ENCODE results near the gene CAMKK2. TPM values are rescaled to one million over a fixed set of nuclear protein-coding genes. Genes with fewer than 3 reads are reported as not detected.
"Not testable (repeated sequence)": the region's sequence is repeated elsewhere in the genome, so short reads cannot be mapped to it uniquely, and the experiment has no call there.

Gene CAMKK2
- total RNA-seq, 1 experiment from 2014 or later: 9.1 TPM

DNA sequence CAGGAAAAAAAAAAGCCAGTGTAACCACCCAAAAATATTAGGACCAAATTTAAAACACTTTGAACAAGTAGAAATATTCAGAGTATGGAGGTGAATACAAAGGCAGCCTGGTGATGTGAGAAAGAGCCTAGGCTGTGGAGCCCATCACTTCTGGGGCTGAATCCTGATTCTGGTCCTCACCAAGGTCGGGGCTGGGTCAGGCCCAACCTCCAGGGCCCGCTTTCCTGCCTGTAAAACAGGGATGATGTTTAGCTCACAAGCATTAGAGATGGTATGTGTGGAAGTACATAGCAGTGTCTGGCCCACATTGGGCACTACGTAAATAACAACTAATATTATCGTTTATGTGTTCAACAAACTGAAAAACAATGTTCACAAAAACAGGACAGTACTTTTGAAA, 7.8 kb upstream of the CAMKK2 start:
- in situ Hi-C loops (cut with HindIII; ENCODE audit: low pct_unique_long_range_greater_than_20kb, low sequenced_read_pairs): no loop called here
- DNase-seq (ENCODE audit: low read depth, low spot score): no peak

- in situ Hi-C loops (cut with HindIII; ENCODE audit: low pct_unique_long_range_greater_than_20kb, low sequenced_read_pairs): no loop called here
- DNase-seq (ENCODE audit: low read depth, low spot score): no peak
Measured at GRCh38 chr12:121301876-121302275, 5.4 kb upstream of the CAMKK2 start.

GRCh38 chr12:121300083-121300819, 3.7 kb upstream of the CAMKK2 start:
- in situ Hi-C loops (cut with HindIII; ENCODE audit: low pct_unique_long_range_greater_than_20kb, low sequenced_read_pairs): no loop called here
- no peak for DNase-seq (ENCODE audit: low read depth, low spot score)

GRCh38 chr12:121299662-121300061, 3.2 kb upstream of the CAMKK2 start:
- in situ Hi-C loops (cut with HindIII; ENCODE audit: low pct_unique_long_range_greater_than_20kb, low sequenced_read_pairs): no loop called here
- DNase-seq (ENCODE audit: low read depth, low spot score): no peak

DNA sequence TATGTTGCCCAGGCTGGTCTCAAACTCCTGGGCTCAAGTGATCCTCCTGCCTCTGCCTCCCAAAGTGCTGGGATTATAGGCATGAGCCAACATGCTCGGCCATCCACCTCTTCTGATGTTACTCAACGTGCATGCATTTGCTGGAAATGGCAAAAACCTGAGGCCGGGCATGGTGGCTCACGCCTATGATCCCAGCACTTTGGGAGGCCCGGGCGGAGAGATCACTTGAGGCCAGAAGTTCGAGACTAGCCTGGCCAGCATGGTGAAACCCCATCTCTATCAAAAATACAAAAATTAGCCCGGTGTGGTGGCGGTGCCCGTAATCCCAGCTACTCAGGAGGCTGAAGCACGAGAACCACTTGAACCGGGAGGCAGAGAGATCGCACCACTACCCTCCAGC, 1.9 kb upstream of the CAMKK2 start:
- in situ Hi-C loops (cut with HindIII; ENCODE audit: low pct_unique_long_range_greater_than_20kb, low sequenced_read_pairs); DNase-seq (ENCODE audit: low read depth, low spot score): not testable (repeated sequence)

DNA sequence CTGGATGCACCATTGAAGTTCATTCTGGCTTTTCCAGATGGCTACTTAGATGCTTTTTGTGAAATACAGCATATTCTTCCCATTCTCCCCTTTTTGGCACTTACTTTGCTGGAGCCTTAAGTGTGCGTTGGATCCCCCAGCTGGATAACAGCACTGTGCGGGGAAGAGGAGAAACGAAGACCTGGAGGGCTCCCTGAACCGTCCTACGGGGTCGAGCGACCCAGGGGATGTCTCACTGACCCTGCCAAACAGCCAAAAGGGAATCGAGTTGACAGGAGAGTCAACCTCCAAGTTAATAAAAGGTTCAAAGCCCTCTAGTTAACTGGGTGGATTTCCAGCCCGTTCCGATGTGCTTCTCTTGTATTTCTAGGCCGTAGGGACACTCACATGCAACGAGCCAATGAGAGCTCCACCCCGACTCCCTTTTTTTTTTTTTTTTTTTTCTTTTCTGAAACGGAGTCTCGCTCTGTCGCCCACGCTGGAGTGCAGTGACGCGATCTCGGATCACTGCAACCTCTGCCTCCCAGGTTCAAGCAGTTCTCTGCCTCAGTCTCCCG, 1.0 kb upstream of the CAMKK2 start:
- in situ Hi-C loops (cut with HindIII; ENCODE audit: low pct_unique_long_range_greater_than_20kb, low sequenced_read_pairs): no loop called here
- peak; percentile 25 for DNase-seq (ENCODE audit: low read depth, low spot score)

DNA sequence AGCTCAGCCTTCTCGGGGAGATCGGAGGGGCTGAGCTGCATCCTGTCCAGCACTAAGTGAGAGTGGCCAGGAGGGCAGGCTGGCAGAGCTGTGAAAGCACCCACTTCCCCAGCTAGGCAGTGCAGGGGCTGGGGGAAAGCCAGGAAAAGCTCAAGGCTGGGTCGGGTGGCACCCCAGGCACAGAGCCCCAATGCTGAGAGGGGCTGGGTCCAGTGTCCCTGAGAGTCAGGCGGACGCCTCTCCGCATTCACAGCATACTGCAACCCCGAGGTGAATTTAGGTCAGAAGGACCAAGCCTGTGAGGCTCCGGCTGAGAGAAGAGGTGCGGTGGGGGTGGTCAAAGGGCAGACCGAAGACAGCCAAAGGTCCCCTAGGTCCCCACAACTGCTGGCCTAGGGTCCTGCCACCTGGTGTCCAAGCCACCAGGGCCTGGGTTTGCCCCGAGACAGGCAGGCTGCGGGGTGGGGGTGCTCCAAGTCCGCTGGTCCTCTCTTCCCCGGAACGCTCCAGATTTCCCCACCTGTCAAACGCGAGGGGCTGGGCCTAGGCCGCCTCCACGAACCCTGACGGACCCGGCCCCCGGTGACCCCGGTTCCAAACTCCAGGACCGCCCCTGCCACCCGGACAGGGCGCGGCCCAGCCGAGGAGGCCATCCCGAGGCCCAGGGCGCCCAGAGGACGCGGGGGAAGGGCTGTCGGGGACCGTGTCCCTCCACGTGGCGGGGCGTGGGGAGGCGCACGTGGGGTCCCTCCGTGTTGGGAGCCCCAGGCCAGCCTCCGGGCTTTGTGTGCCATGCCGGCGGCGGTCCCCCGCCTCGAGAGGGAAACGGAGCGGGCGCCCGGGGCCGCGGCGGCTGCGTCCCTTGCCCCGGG, 527 bp downstream of the CAMKK2 start:
- in situ Hi-C loops (cut with HindIII; ENCODE audit: low pct_unique_long_range_greater_than_20kb, low sequenced_read_pairs): no loop called here
- peak; percentile 13 for DNase-seq (ENCODE audit: low read depth, low spot score)

GRCh38 chr12:121295116-121295745, 1.3 kb downstream of the CAMKK2 start:
- in situ Hi-C loops (cut with HindIII; ENCODE audit: low pct_unique_long_range_greater_than_20kb, low sequenced_read_pairs): no loop called here
- peak; percentile 23 for DNase-seq (ENCODE audit: low read depth, low spot score)

- in situ Hi-C loops (cut with HindIII; ENCODE audit: low pct_unique_long_range_greater_than_20kb, low sequenced_read_pairs): no loop called here
Measured at GRCh38 chr12:121294151-121294889, 2.2 kb downstream of the CAMKK2 start.

DNA sequence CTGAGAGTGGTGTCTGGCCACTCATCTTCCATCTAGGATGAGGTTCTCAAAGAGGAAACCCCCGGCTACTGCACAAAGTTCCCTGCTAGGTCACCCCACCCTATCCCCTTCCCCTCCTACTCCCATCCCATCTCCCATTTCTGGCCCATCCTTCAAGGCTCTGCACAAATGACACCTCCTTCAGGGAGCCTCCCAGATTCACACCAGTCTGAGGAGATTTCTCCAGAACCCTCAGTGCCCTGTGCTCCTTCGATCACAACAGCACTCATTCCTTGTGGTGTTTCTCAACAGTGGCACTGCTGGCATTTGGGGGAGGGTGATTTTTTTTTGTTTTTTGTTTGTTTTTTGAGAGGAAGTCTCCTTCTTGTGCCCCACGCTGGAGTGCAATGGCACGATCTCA, 2.9 kb downstream of the CAMKK2 start:
- DNase-seq (ENCODE audit: low read depth, low spot score): no peak
- in situ Hi-C loops (cut with HindIII; ENCODE audit: low pct_unique_long_range_greater_than_20kb, low sequenced_read_pairs): no loop called here

More at GRCh38 chr12:121294151-121294889, 2.2 kb downstream of the CAMKK2 start:
- DNase-seq (ENCODE audit: low read depth, low spot score): no peak

DNA sequence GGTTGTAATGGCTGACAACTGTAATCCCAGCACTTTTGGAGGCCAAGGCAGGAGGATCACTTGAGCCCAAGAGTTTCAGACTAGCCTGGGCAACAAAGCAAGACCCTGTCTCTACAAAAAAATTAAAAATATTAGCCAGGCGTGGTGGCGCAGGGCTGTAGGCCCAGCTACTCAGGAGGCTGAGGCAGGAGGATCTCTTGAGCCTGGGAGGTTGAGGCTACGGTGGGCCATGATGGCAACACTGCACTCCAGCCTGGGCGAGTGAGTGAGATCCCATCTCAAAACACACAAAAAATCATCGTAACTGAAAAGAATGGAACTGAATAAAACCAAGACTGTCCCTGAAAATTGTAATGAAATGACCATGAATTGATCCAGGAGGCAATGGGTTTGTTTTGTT, 6.1 kb downstream of the CAMKK2 start:
- DNase-seq (ENCODE audit: low read depth, low spot score): no peak
- in situ Hi-C loops (cut with HindIII; ENCODE audit: low pct_unique_long_range_greater_than_20kb, low sequenced_read_pairs): no loop called here

DNA sequence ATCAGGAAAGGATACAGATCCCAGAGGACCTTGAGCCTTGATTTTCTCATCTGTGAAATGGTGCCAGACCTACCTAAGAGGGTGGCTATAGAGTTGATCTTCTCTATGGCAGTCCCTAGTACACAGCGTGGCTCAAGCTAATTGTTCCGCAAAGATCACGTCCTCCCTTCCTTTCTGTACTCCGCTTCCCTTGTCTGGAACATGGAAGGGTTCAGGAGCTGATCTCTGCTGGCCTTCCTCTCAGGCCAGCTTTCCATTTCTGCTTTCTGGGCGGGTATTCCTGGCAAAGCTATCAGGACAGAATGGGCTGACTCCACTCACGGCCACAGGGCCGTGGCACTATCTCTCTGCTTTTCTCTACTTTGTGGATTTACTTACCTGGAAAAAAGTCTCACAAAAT, 6.5 kb downstream of the CAMKK2 start:
- in situ Hi-C loops (cut with HindIII; ENCODE audit: low pct_unique_long_range_greater_than_20kb, low sequenced_read_pairs): no loop called here
- no peak for DNase-seq (ENCODE audit: low read depth, low spot score)

DNA sequence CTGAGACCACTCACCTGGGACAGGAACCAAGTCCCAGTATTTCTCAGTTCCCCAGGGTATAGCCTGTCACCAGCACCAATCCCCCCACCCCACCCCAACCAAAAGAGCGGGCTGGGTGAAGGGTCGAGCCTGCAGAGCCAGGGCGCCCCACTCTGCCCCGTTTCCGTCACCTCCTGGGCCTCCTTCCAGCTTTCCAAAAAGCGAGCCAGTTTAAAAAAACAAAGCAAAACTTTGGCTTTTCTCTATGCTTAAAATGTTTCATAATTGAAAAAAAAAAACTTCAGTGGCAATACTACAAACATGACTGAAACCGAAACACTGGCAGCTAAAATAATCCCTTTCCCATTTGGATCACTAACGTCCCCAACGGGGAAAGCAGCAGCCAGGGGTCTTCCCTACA, 7.5 kb downstream of the CAMKK2 start:
- no peak for DNase-seq (ENCODE audit: low read depth, low spot score)
- in situ Hi-C loops (cut with HindIII; ENCODE audit: low pct_unique_long_range_greater_than_20kb, low sequenced_read_pairs): no loop called here

- DNase-seq (ENCODE audit: low read depth, low spot score): no peak
- in situ Hi-C loops (cut with HindIII; ENCODE audit: low pct_unique_long_range_greater_than_20kb, low sequenced_read_pairs): no loop called here
Measured at GRCh38 chr12:121288158-121288845, 8.2 kb downstream of the CAMKK2 start.

- in situ Hi-C loops (cut with HindIII; ENCODE audit: low pct_unique_long_range_greater_than_20kb, low sequenced_read_pairs): no loop called here
- DNase-seq (ENCODE audit: low read depth, low spot score): no peak
Measured at GRCh38 chr12:121287267-121287954, 9.1 kb downstream of the CAMKK2 start.

GRCh38 chr12:121285856-121286255, 10.7 kb downstream of the CAMKK2 start:
- in situ Hi-C loops (cut with HindIII; ENCODE audit: low pct_unique_long_range_greater_than_20kb, low sequenced_read_pairs): no loop called here
- DNase-seq (ENCODE audit: low read depth, low spot score): no peak

Data from SK-MEL-5 (cell line).